Neural cell (in vitro differentiated cells): ENCODE data around the gene JMJD6. TPM values are rescaled to one million over a fixed set of nuclear protein-coding genes. Genes with fewer than 3 reads are reported as not detected.

Experiments
- H2AFZ ChIP-seq: fragments of 200-600, 300-800 bp; sonication (generic), shearing (Covaris generic); 2 replicates; pipeline ENCODE4 v1.6.0; 2014; ENCODE audit warnings: low read depth, mild to moderate bottlenecking, antibody characterized with exemption, low read length, moderate library complexity
- H3F3A ChIP-seq: fragments of 200-600 bp; shearing (Covaris generic); 2 replicates; pipeline ENCODE4 v1.6.1; 2016; ENCODE audit warnings: mild to moderate bottlenecking, moderate library complexity, mixed read lengths, antibody characterized with exemption, low read length; ENCODE audit not compliant: insufficient read depth, poor library complexity, severe bottlenecking
- H3K27ac ChIP-seq: fragments of 200-600, 300-800 bp; sonication (generic), shearing (Covaris generic); 2 replicates; pipeline ENCODE4 v1.5.1; 2014; ENCODE audit warnings: mild to moderate bottlenecking, low read length, moderate library complexity
- H3K27me3 ChIP-seq: fragments of 300-800, 200-600 bp; sonication (generic), shearing (Covaris generic); 2 replicates; pipeline ENCODE4 v1.6.0; 2014; ENCODE audit warnings: mild to moderate bottlenecking, low read depth, low read length, moderate library complexity; ENCODE audit not compliant: insufficient read depth
- H3K36me3 ChIP-seq: fragments of 300-800, 200-600 bp; sonication (generic), shearing (Covaris generic); 2 replicates; pipeline ENCODE4 v1.5.1; 2014; ENCODE audit warnings: mild to moderate bottlenecking, antibody characterized with exemption, low read length, moderate library complexity; ENCODE audit not compliant: insufficient read depth
- H3K4me2 ChIP-seq: fragments of 300-800, 200-600 bp; sonication (generic), shearing (Covaris generic); 2 replicates; pipeline ENCODE4 v1.6.0; 2014; ENCODE audit warnings: mild to moderate bottlenecking, low read length
- H3K4me3 ChIP-seq: fragments of 300-800, 200-600 bp; sonication (generic), shearing (Covaris generic); 2 replicates; pipeline ENCODE4 v1.5.1; 2014; ENCODE audit warnings: mild to moderate bottlenecking, low read length, moderate library complexity
- H3K79me2 ChIP-seq: fragments of 200-600 bp; shearing (Covaris generic); replicated peaks from 2 replicates; pipeline ENCODE4 v1.6.0; 2014; ENCODE audit warnings: mild to moderate bottlenecking, low read length, moderate library complexity; ENCODE audit not compliant: insufficient read depth
- H3K9ac ChIP-seq: fragments of 300-800, 200-600 bp; sonication (generic), shearing (Covaris generic); 2 replicates; pipeline ENCODE4 v1.6.1; 2016; ENCODE audit warnings: mild to moderate bottlenecking, low read length, mixed read lengths
- H3K9me2 ChIP-seq: fragments of 200-600 bp; shearing (Covaris generic); 2 replicates; pipeline ENCODE4 v1.6.1; 2016; ENCODE audit warnings: mild to moderate bottlenecking, low read length, mixed read lengths; ENCODE audit not compliant: insufficient read depth
- H3K9me3 ChIP-seq: fragments of 200-600, 300-800 bp; sonication (generic), shearing (Covaris generic); 2 replicates; pipeline ENCODE4 v1.6.1; 2016; ENCODE audit warnings: mild to moderate bottlenecking, mixed run types, low read length, moderate library complexity, mixed read lengths
- H4K20me1 ChIP-seq: fragments of 200-600 bp; shearing (Covaris generic); 2 replicates; pipeline ENCODE4 v1.6.1; 2016; ENCODE audit warnings: mild to moderate bottlenecking, mixed run types; ENCODE audit not compliant: insufficient read depth
- EP300 ChIP-seq: fragments of 450-650 bp; conservative IDR thresholded peaks from 2 replicates; pipeline ENCODE4 v1.6.1; 2014; ENCODE audit warnings: antibody characterized with exemption, mild to moderate bottlenecking, moderate library complexity; ENCODE audit not compliant: poor library complexity, severe bottlenecking
- EZH2 ChIP-seq: fragments of 200-600, 300-800 bp; shearing (Covaris generic), sonication (generic); IDR thresholded peaks from 2 replicates; pipeline ENCODE4 v1.6.1; 2014; ENCODE audit warnings: antibody characterized with exemption, low read length, borderline replicate concordance, mild to moderate bottlenecking; ENCODE audit not compliant: insufficient read depth, poor library complexity, severe bottlenecking
- MXI1 ChIP-seq: fragments of 450-650 bp; conservative IDR thresholded peaks from 2 replicates; pipeline ENCODE4 v1.6.1; 2014; ENCODE audit warnings: antibody characterized with exemption, mild to moderate bottlenecking; ENCODE audit not compliant: poor library complexity, severe bottlenecking
- POLR2AphosphoS5 ChIP-seq: IDR thresholded peaks from 2 replicates; pipeline ENCODE4 v1.6.1; 2012
- RAD21 ChIP-seq: fragments of 450-650 bp; conservative IDR thresholded peaks from 2 replicates; pipeline ENCODE4 v1.6.1; 2014; ENCODE audit warnings: antibody characterized with exemption, mild to moderate bottlenecking, moderate library complexity
- SMC3 ChIP-seq: fragments of 450-650 bp; conservative IDR thresholded peaks from 2 replicates; pipeline ENCODE4 v1.6.1; 2014; ENCODE audit warnings: antibody characterized with exemption, mild to moderate bottlenecking, moderate library complexity; ENCODE audit not compliant: poor library complexity
- TAF1 ChIP-seq: IDR thresholded peaks from 2 replicates; pipeline ENCODE4 v1.6.1; 2012; ENCODE audit warnings: low read depth
- polyA plus RNA-seq: library from polyadenylated mRNA; depleted of rRNA; stranded (reverse); fragments of >200 nt; gene quantifications from 2 replicates; pipeline ENCODE4 v1.2.3, GENCODE V29; 2014
- TF ChIP-seq, protein P1 (sequence below): IDR thresholded peaks from 2 replicates; pipeline ENCODE4 v1.6.1; 2012; ENCODE audit warnings: borderline replicate concordance
- TF ChIP-seq, protein P2 (sequence below): fragments of 450-650 bp; IDR thresholded peaks from 2 replicates; pipeline ENCODE4 v1.5.1; 2014; ENCODE audit warnings: antibody characterized with exemption, mild to moderate bottlenecking, moderate library complexity; ENCODE audit not compliant: poor library complexity, severe bottlenecking

JMJD6 gene
- polyA plus RNA-seq, 1 donor from 2014 or later, result 21.7 TPM

DNA sequence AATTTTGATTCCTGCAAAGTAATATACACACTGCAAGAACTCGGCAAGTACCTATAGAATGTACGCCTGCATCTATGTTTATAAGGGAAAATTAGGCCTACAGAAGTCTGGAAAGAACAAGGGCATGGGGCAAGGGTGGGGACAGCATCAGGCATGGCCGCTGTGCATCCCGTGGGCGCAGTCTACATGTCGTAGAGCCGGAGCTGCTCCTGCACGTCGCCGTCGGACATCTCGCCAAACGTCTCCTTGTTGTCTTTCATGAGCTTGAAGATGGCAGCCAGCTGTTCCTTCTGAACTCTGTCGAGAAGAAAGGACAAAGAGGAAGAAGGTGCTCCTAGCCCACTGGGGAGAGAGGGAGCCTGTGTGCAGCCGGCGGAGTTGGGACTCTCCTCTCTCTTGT, 49.0 kb downstream of the JMJD6 start:
- no peaks in the 10 kb centered on the region for H3F3A ChIP-seq
- H3K9ac ChIP-seq, result no peak overlapping the region
- no peak for TF ChIP-seq RAD21
- no peak for TF ChIP-seq SMC3
- TF ChIP-seq, protein P1, sequence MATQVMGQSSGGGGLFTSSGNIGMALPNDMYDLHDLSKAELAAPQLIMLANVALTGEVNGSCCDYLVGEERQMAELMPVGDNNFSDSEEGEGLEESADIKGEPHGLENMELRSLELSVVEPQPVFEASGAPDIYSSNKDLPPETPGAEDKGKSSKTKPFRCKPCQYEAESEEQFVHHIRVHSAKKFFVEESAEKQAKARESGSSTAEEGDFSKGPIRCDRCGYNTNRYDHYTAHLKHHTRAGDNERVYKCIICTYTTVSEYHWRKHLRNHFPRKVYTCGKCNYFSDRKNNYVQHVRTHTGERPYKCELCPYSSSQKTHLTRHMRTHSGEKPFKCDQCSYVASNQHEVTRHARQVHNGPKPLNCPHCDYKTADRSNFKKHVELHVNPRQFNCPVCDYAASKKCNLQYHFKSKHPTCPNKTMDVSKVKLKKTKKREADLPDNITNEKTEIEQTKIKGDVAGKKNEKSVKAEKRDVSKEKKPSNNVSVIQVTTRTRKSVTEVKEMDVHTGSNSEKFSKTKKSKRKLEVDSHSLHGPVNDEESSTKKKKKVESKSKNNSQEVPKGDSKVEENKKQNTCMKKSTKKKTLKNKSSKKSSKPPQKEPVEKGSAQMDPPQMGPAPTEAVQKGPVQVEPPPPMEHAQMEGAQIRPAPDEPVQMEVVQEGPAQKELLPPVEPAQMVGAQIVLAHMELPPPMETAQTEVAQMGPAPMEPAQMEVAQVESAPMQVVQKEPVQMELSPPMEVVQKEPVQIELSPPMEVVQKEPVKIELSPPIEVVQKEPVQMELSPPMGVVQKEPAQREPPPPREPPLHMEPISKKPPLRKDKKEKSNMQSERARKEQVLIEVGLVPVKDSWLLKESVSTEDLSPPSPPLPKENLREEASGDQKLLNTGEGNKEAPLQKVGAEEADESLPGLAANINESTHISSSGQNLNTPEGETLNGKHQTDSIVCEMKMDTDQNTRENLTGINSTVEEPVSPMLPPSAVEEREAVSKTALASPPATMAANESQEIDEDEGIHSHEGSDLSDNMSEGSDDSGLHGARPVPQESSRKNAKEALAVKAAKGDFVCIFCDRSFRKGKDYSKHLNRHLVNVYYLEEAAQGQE, result no peak
- no peak for TF ChIP-seq POLR2AphosphoS5
- TF ChIP-seq EZH2, result no peak
- H4K20me1 ChIP-seq, result no peaks in the 10 kb centered on the region
- H3K36me3 ChIP-seq, result no peaks in the 10 kb centered on the region
- H3K79me2 ChIP-seq, result no peaks in the 10 kb centered on the region
- no peak overlapping the region for H3K27ac ChIP-seq
- H3K9me2 ChIP-seq, result no peaks in the 10 kb centered on the region
- H2AFZ ChIP-seq, result no peak overlapping the region
- no peaks in the 10 kb centered on the region for H3K9me3 ChIP-seq
- no peak overlapping the region for H3K4me3 ChIP-seq
- H3K27me3 ChIP-seq, result no peaks in the 10 kb centered on the region
- no peak overlapping the region for H3K4me2 ChIP-seq

DNA sequence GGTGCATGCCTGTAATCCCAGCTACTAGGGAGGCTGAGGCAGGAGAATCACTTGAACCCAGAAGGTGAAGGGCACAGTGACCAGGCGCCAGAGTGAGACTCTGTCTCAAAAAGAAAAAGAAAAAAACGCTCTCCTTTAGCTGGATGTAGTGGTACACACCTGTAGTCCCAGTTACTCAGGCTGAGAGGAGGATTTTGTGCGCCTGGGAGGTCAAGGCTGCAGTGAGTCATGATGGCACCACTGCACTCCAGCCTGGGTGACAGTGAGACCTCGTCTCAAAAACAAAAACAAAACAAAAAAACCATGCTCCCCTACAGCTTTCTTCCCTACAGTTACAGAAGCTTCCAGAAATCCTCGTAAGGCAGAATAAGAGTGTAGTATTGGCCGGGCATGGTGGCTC, 49.8 kb downstream of the JMJD6 start:
- H3K27ac ChIP-seq, result no peak overlapping the region
- no peaks in the 10 kb centered on the region for H3K36me3 ChIP-seq
- no peaks in the 10 kb centered on the region for H3F3A ChIP-seq
- no peak overlapping the region for H3K4me2 ChIP-seq
- TF ChIP-seq SMC3, result no peak
- TF ChIP-seq, protein P2, sequence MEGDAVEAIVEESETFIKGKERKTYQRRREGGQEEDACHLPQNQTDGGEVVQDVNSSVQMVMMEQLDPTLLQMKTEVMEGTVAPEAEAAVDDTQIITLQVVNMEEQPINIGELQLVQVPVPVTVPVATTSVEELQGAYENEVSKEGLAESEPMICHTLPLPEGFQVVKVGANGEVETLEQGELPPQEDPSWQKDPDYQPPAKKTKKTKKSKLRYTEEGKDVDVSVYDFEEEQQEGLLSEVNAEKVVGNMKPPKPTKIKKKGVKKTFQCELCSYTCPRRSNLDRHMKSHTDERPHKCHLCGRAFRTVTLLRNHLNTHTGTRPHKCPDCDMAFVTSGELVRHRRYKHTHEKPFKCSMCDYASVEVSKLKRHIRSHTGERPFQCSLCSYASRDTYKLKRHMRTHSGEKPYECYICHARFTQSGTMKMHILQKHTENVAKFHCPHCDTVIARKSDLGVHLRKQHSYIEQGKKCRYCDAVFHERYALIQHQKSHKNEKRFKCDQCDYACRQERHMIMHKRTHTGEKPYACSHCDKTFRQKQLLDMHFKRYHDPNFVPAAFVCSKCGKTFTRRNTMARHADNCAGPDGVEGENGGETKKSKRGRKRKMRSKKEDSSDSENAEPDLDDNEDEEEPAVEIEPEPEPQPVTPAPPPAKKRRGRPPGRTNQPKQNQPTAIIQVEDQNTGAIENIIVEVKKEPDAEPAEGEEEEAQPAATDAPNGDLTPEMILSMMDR, result no peak
- TF ChIP-seq, protein P1, result no peak
- TF ChIP-seq POLR2AphosphoS5, result no peak
- TF ChIP-seq RAD21, result no peak
- TF ChIP-seq EZH2, result no peak
- TF ChIP-seq TAF1, result no peak
- TF ChIP-seq EP300, result no peak
- TF ChIP-seq MXI1, result no peak
- H4K20me1 ChIP-seq, result no peaks in the 10 kb centered on the region
- H3K9ac ChIP-seq, result no peak overlapping the region
- H3K9me2 ChIP-seq, result no peaks in the 10 kb centered on the region
- no peaks in the 10 kb centered on the region for H3K27me3 ChIP-seq
- H3K4me3 ChIP-seq, result no peak overlapping the region
- no peaks in the 10 kb centered on the region for H3K9me3 ChIP-seq
- H3K79me2 ChIP-seq, result no peaks in the 10 kb centered on the region
- H2AFZ ChIP-seq, result no peak overlapping the region
